K562 (cell line): ENCODE measurements around the gene HMBS. TPM values are rescaled to one million over a fixed set of nuclear protein-coding genes. Genes with fewer than 3 reads are reported as not detected.

ENCODE experiments used
- BRCA1 ChIP-seq, 2 experiments: fragments of 450-650 bp in 1 of 2; sonication (generic) in 1 of 2; formaldehyde crosslinking in 1 of 2; IDR thresholded peaks; 2 replicates each; pipeline versions ENCODE4 v1.5.0 to v1.6.1; 2017 to 2020; ENCODE audit warnings: mild to moderate bottlenecking in 1 of 2, missing genetic modification reagents in 1 of 2
- FOXJ2 ChIP-seq: fragments of 200-800 bp; sonication (Bioruptor generic); IDR thresholded peaks from 2 replicates; pipeline ENCODE4 v1.6.1; 2016; ENCODE audit warnings: missing genetic modification characterization, missing compliant biosample characterization
- HMG20A ChIP-seq: fragments of 450-650 bp; formaldehyde crosslinking; conservative IDR thresholded peaks from 2 replicates; pipeline ENCODE4 v1.4.0; 2020; ENCODE audit warnings: mild to moderate bottlenecking, mixed read lengths
- IRF9 ChIP-seq: fragments of 450-650 bp; IDR thresholded peaks from 2 replicates; pipeline ENCODE4 v1.6.1; 2016; ENCODE audit warnings: missing biosample characterization, missing genetic modification characterization
- MYC ChIP-seq, 2 experiments: fragments of 250-450 bp in 1 of 2; sonication (Bioruptor Pico) in 1 of 2; IDR thresholded peaks; 2 replicates each; pipeline versions ENCODE4 v1.5.1 to v1.6.1; 2012 to 2021; ENCODE audit warnings: low read depth in 2 of 2, borderline replicate concordance in 1 of 2, improper control_type of control experiment in 1 of 2, low read length in 1 of 2, mild to moderate bottlenecking in 1 of 2, moderate library complexity in 1 of 2
- SAFB2 ChIP-seq: fragments of 200-400 bp; formaldehyde crosslinking; IDR thresholded peaks from 2 replicates; pipeline ENCODE4 v1.6.1; 2018; ENCODE audit warnings: borderline replicate concordance, low read length, low read depth, moderate library complexity; ENCODE audit not compliant: severe bottlenecking
- SMARCA5 ChIP-seq: fragments of 450-650 bp; IDR thresholded peaks from 2 replicates; pipeline ENCODE4 v1.6.1; 2016
- TAL1 ChIP-seq: fragments of 450-650 bp; IDR thresholded peaks from 2 replicates; pipeline ENCODE4 v1.6.1; 2016; ENCODE audit warnings: mild to moderate bottlenecking
- TRIM28 ChIP-seq: fragments of 450-650 bp; IDR thresholded peaks from 2 replicates; pipeline ENCODE4 v1.6.1; 2017
- ZNF124 ChIP-seq: sonication (generic); formaldehyde crosslinking; IDR thresholded peaks from 2 replicates; pipeline ENCODE4 v1.8.1; 2022; ENCODE audit warnings: missing genetic modification reagents
- ZNF347 ChIP-seq: fragments of 450-650 bp; formaldehyde crosslinking; IDR thresholded peaks from 2 replicates; pipeline ENCODE4 v1.4.0; 2020; ENCODE audit warnings: low read depth, mild to moderate bottlenecking, moderate library complexity
- ZNF717 ChIP-seq: fragments of 250-450 bp; sonication (Bioruptor Pico); IDR thresholded peaks from 2 replicates; pipeline ENCODE4 v1.5.0; 2021
- polyA plus RNA-seq, 8 experiments: library from polyadenylated mRNA; depleted of rRNA in 4 of 8; stranded (reverse) in 5 of 8; unstranded in 3 of 8; fragments of >200 nt; fragmentation: Nextera tagmentation in 2 of 8; fragmentation: Illumina TruSeq in 1 of 8; extraction: Ambion mirVana in 2 of 8; extraction: Trizol in 1 of 8; gene quantifications; 2 replicates each; pipeline versions ENCODE4 v1.2.1 to v1.2.3, GENCODE V29; 2011 to 2014; ENCODE audit warnings: inconsistent platforms in 1 of 8, missing spikeins in 1 of 8
- total RNA-seq, 7 experiments: library from RNA; depleted of rRNA in 6 of 7; stranded (reverse); fragments of >200 nt in 6 of 7; fragmentation: Illumina TruSeq in 2 of 7; extraction: Trizol in 2 of 7; gene quantifications; 2 replicates each; pipeline versions ENCODE4 v1.2.1 to v1.2.3, GENCODE V29; 2011 to 2021; ENCODE audit warnings: low replicate concordance in 1 of 7
- TF ChIP-seq, protein P1 (sequence below): fragments of 450-650 bp; IDR thresholded peaks from 2 replicates; pipeline ENCODE4 v1.6.1; 2018; ENCODE audit not compliant: partially characterized antibody
- TF ChIP-seq, protein P2 (sequence below): fragments of 450-650 bp; IDR thresholded peaks from 2 replicates; pipeline ENCODE4 v1.7.1; 2018; ENCODE audit warnings: mild to moderate bottlenecking, low read depth; ENCODE audit not compliant: partially characterized antibody
- TF ChIP-seq, protein P3 (sequence below): fragments of 250-450 bp; sonication (Bioruptor Pico); IDR thresholded peaks from 2 replicates; pipeline ENCODE4 v1.8.0; 2021; ENCODE audit warnings: mild to moderate bottlenecking, moderate library complexity
- TF ChIP-seq, protein P4 (sequence below): sonication (generic); formaldehyde crosslinking; IDR thresholded peaks from 2 replicates; pipeline ENCODE4 v1.4.0; 2020; ENCODE audit warnings: mild to moderate bottlenecking, missing genetic modification reagents

The HMBS gene
- total and polyA plus RNA-seq, 9 of the 15 experiments (the other 6 are each of a cell fraction or from before 2014, with no cell fraction given): 56.9 to 385 (median 286) TPM

DNA sequence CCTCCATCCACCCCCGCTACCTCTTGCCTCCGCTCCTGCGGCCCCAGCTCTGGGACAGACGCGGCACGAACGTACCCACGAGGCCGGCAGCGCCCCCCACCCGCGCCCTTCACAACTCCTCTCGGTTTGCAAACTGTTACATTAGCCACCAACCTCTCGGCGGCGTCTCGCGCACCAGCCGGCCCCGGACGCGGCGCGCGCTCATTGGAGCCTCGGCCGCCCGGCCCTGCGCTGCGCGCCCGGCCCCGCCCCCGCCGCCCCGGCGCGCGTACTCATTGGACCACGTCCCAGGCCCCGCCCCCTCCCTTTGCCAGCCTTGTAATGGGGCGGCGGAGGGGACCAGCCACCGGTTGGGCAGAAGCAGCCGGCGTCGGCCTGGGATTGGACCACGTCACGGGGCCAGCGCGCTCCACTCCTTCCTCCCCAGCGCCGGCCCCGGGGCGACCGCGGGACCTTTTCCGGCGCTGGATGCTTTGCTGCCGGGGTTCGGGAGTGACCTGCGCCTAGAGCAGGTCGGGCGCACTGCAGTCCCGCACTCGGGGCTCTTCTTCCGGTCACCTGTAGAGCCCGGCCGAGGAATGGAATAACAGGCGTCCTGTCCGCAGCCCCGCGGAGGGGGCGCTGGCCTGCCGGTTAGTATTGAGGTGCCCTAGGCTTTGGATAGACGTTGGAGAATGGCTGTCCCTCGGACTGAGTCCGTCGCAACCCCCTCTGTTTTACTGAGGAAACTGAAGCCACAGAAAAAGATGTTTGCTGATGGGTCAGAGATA lies 27.5 kb upstream of the HMBS start, which contains the start of gene HYOU1 (continued):
- TF ChIP-seq IRF9 (tag) (no peak), TRIM28 (no peak), ZNF347 (no peak), TAL1 (no peak), HMG20A (no peak), ZNF717 (CRISPR knock-in tag) (no peak), ZNF124 (CRISPR knock-in tag) (no peak), SAFB2 (no peak), FOXJ2 (0 out of 2 replicates have a peak, but pooled peaks have one; percentile 58), BRCA1 (IDR thresholded peaks at IDR 0.05) (no peak), BRCA1 (CRISPR knock-in tag; IDR thresholded peaks at IDR 0.05) (no peak), MYC (IDR thresholded peaks at IDR 0.05; ENCODE audit: low read depth, low read length) (peak; percentile 95), MYC (CRISPR knock-in tag; IDR thresholded peaks at IDR 0.05; ENCODE audit: borderline replicate concordance, low read depth) (no peak; the same call in 1 of the 2 replicates), SMARCA5 (no peak)
- TF ChIP-seq, protein P1, sequence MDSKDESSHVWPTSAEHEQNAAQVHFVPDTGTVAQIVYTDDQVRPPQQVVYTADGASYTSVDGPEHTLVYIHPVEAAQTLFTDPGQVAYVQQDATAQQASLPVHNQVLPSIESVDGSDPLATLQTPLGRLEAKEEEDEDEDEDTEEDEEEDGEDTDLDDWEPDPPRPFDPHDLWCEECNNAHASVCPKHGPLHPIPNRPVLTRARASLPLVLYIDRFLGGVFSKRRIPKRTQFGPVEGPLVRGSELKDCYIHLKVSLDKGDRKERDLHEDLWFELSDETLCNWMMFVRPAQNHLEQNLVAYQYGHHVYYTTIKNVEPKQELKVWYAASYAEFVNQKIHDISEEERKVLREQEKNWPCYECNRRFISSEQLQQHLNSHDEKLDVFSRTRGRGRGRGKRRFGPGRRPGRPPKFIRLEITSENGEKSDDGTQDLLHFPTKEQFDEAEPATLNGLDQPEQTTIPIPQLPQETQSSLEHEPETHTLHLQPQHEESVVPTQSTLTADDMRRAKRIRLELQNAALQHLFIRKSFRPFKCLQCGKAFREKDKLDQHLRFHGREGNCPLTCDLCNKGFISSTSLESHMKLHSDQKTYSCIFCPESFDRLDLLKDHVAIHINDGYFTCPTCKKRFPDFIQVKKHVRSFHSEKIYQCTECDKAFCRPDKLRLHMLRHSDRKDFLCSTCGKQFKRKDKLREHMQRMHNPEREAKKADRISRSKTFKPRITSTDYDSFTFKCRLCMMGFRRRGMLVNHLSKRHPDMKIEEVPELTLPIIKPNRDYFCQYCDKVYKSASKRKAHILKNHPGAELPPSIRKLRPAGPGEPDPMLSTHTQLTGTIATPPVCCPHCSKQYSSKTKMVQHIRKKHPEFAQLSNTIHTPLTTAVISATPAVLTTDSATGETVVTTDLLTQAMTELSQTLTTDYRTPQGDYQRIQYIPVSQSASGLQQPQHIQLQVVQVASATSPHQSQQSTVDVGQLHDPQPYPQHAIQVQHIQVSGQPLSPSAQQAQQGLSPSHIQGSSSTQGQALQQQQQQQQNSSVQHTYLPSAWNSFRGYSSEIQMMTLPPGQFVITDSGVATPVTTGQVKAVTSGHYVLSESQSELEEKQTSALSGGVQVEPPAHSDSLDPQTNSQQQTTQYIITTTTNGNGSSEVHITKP: peak; percentile 95
- TF ChIP-seq, protein P2, sequence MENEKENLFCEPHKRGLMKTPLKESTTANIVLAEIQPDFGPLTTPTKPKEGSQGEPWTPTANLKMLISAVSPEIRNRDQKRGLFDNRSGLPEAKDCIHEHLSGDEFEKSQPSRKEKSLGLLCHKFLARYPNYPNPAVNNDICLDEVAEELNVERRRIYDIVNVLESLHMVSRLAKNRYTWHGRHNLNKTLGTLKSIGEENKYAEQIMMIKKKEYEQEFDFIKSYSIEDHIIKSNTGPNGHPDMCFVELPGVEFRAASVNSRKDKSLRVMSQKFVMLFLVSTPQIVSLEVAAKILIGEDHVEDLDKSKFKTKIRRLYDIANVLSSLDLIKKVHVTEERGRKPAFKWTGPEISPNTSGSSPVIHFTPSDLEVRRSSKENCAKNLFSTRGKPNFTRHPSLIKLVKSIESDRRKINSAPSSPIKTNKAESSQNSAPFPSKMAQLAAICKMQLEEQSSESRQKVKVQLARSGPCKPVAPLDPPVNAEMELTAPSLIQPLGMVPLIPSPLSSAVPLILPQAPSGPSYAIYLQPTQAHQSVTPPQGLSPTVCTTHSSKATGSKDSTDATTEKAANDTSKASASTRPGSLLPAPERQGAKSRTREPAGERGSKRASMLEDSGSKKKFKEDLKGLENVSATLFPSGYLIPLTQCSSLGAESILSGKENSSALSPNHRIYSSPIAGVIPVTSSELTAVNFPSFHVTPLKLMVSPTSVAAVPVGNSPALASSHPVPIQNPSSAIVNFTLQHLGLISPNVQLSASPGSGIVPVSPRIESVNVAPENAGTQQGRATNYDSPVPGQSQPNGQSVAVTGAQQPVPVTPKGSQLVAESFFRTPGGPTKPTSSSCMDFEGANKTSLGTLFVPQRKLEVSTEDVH: peak; percentile 40
- TF ChIP-seq, protein P3, sequence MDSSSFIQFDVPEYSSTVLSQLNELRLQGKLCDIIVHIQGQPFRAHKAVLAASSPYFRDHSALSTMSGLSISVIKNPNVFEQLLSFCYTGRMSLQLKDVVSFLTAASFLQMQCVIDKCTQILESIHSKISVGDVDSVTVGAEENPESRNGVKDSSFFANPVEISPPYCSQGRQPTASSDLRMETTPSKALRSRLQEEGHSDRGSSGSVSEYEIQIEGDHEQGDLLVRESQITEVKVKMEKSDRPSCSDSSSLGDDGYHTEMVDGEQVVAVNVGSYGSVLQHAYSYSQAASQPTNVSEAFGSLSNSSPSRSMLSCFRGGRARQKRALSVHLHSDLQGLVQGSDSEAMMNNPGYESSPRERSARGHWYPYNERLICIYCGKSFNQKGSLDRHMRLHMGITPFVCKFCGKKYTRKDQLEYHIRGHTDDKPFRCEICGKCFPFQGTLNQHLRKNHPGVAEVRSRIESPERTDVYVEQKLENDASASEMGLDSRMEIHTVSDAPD (CRISPR knock-in tag): no peak
- TF ChIP-seq, protein P4, sequence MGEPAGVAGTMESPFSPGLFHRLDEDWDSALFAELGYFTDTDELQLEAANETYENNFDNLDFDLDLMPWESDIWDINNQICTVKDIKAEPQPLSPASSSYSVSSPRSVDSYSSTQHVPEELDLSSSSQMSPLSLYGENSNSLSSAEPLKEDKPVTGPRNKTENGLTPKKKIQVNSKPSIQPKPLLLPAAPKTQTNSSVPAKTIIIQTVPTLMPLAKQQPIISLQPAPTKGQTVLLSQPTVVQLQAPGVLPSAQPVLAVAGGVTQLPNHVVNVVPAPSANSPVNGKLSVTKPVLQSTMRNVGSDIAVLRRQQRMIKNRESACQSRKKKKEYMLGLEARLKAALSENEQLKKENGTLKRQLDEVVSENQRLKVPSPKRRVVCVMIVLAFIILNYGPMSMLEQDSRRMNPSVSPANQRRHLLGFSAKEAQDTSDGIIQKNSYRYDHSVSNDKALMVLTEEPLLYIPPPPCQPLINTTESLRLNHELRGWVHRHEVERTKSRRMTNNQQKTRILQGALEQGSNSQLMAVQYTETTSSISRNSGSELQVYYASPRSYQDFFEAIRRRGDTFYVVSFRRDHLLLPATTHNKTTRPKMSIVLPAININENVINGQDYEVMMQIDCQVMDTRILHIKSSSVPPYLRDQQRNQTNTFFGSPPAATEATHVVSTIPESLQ (CRISPR knock-in tag): no peak
